CD4-positive, CD25-positive, alpha-beta regulatory T cell (primary cell): ENCODE measurements around the gene EDC4. TPM values are rescaled to one million over a fixed set of nuclear protein-coding genes. Genes with fewer than 3 reads are reported as not detected.

ENCODE experiments used
- ATAC-seq, 2 donors: fragments of 150-1000 bp; cut with Tn5 transposase; one replicate each; pipeline ENCODE4 v1.10.0; 2021; ENCODE audit warnings: low read depth in 2 of 2, moderate number of reproducible peaks in 2 of 2, moderate library complexity in 1 of 2
- DNase-seq, 3 donors: peaks; one replicate each; pipeline versions ENCODE4 v3.0.0 to v3.0.0-alpha.2; 2012 to 2022; ENCODE audit warnings: mixed read lengths in 1 of 3
- H3K27ac ChIP-seq: one replicate; pipeline ENCODE4 v1.7.0; 2013; ENCODE audit warnings: mild to moderate bottlenecking, low read length; ENCODE audit not compliant: insufficient read depth, poor library complexity, severe bottlenecking
- H3K27me3 ChIP-seq: one replicate; pipeline ENCODE4 v1.7.0; 2013; ENCODE audit warnings: low read length; ENCODE audit not compliant: control insufficient read depth, insufficient read depth
- H3K36me3 ChIP-seq: one replicate; pipeline ENCODE4 v1.7.0; 2013; ENCODE audit warnings: mild to moderate bottlenecking, low read length, moderate library complexity; ENCODE audit not compliant: control insufficient read depth, insufficient read depth
- H3K4me1 ChIP-seq: 2 replicates; pipeline ENCODE4 v1.7.0; 2013; ENCODE audit warnings: mild to moderate bottlenecking, low read length; ENCODE audit not compliant: insufficient read depth, control insufficient read depth, poor library complexity, severe bottlenecking
- H3K4me3 ChIP-seq: one replicate; pipeline ENCODE4 v1.7.0; 2013; ENCODE audit warnings: low read depth, mild to moderate bottlenecking, low read length, moderate library complexity
- H3K9me3 ChIP-seq, 2 experiments: 1 replicate in 1 of 2; 2 replicates in 1 of 2; pipeline ENCODE4 v1.7.0; 2013; ENCODE audit warnings: low read length in 2 of 2, mild to moderate bottlenecking in 1 of 2, moderate library complexity in 1 of 2; ENCODE audit not compliant: control insufficient read depth in 2 of 2
- H3K27ac Mint-ChIP-seq, 3 donors: one replicate each; pipeline ENCODE4 v1.8.0; 2020 to 2022; ENCODE audit warnings: mild to moderate bottlenecking in 3 of 3, mixed read lengths in 3 of 3, moderate library complexity in 2 of 3
- H3K27me3 Mint-ChIP-seq: one replicate; pipeline ENCODE4 v1.8.0; 2022; ENCODE audit warnings: mild to moderate bottlenecking, mixed read lengths
- H3K36me3 Mint-ChIP-seq: one replicate; pipeline ENCODE4 v1.8.0; 2020; ENCODE audit warnings: mixed read lengths
- H3K4me1 Mint-ChIP-seq, 4 donors: one replicate each; pipeline ENCODE4 v1.8.0; 2020 to 2022; ENCODE audit warnings: mixed read lengths in 4 of 4, mild to moderate bottlenecking in 1 of 4
- H3K4me3 Mint-ChIP-seq, 4 donors: one replicate each; pipeline ENCODE4 v1.8.0; 2020 to 2022; ENCODE audit warnings: mild to moderate bottlenecking in 4 of 4, mixed read lengths in 4 of 4, moderate library complexity in 3 of 4
- H3K9me3 Mint-ChIP-seq, 7 donors: one replicate each; pipeline ENCODE4 v1.8.0; 2020 to 2022; ENCODE audit warnings: mixed read lengths in 7 of 7, mild to moderate bottlenecking in 3 of 7, moderate library complexity in 2 of 7
- polyA plus RNA-seq, 4 donors: library from polyadenylated mRNA; unstranded; fragments of 300-500 nt; fragmentation: Illumina TruSeq; gene quantifications; one replicate each; pipeline ENCODE4 v1.2.3, GENCODE V29; 2021
- total RNA-seq: library from RNA; stranded (reverse); gene quantifications from one replicate; pipeline ENCODE4 v1.2.3, GENCODE V29; 2022

EDC4 gene
- total RNA-seq (103 TPM), polyA plus RNA-seq (10 to 100 TPM; 24.7 to 42.3 (median 33.8) TPM)

GRCh38 chr16:67872631-67873434 is at the start of gene EDC4:
EDC4 (plus strand) TSS chr16:67873052; CDS start chr16:67873262, 210 bp downstream.
- H3K4me3 ChIP-seq, result peak within 1 kb of the TSS; percentile 92
- H3K9me3 Mint-ChIP-seq, result no peaks in the 10 kb centered on the region
- no peaks in the 10 kb centered on the region for H3K9me3 ChIP-seq
- peaks cover 27% of the 10 kb centered on the region for H3K36me3 Mint-ChIP-seq
- H3K27ac ChIP-seq, result peak within 1 kb of the TSS; percentile 82
- H3K4me3 Mint-ChIP-seq, result peak within 1 kb of the TSS; percentile 92 to 96 (median 93)
- peak within 1 kb of the TSS; percentile 90 to 93 (median 90) for H3K27ac Mint-ChIP-seq
- peaks cover 11 to 43% (median 24%) of the 10 kb centered on the region in 4 donors for H3K4me1 Mint-ChIP-seq
- ATAC-seq (peak; percentile 87 to 92), DNase-seq (peak; percentile 81 to 90 (median 87))
- H3K36me3 ChIP-seq, result peaks cover 37% of the 10 kb centered on the region
- H3K27me3 Mint-ChIP-seq, result no peaks in the 10 kb centered on the region
- peaks cover 36% of the 10 kb centered on the region for H3K4me1 ChIP-seq
- H3K27me3 ChIP-seq, result no peaks in the 10 kb centered on the region

GRCh38 chr16:67825119-67825518 is 47.7 kb upstream of the EDC4 start:
- peaks cover 2% of the 10 kb centered on the region for H3K27me3 Mint-ChIP-seq
- DNase-seq, result no peak
- no peaks in the 10 kb centered on the region for H3K9me3 Mint-ChIP-seq
- Histone ChIP-seq H3K36me3 (peaks cover 18% of the 10 kb centered on the region), H3K4me3 (no peak overlapping the region), H3K27ac (no peak overlapping the region), H3K9me3 (no peaks in the 10 kb centered on the region), H3K4me1 (no peaks in the 10 kb centered on the region), H3K27me3 (no peaks in the 10 kb centered on the region)
- H3K4me3 Mint-ChIP-seq, result no peak overlapping the region
- peaks cover 4% of the 10 kb centered on the region for H3K36me3 Mint-ChIP-seq
- no peak overlapping the region for H3K27ac Mint-ChIP-seq
- ATAC-seq, result no peak
- H3K4me1 Mint-ChIP-seq, result no peaks in the 10 kb centered on the region

GRCh38 chr16:67825906-67826305 is 46.9 kb upstream of the EDC4 start:
- peaks cover 24% of the 10 kb centered on the region for H3K36me3 ChIP-seq
- Mint-ChIP-seq H3K4me3 (no peak overlapping the region), H3K4me1 (no peaks in the 10 kb centered on the region), H3K27ac (no peak overlapping the region), H3K36me3 (peaks cover 7% of the 10 kb centered on the region), H3K27me3 (no peaks in the 10 kb centered on the region), H3K9me3 (no peaks in the 10 kb centered on the region)
- no peaks in the 10 kb centered on the region for H3K9me3 ChIP-seq
- no peaks in the 10 kb centered on the region for H3K4me1 ChIP-seq
- DNase-seq, result no peak
- no peaks in the 10 kb centered on the region for H3K27me3 ChIP-seq
- no peak for ATAC-seq
- H3K4me3 ChIP-seq, result no peak overlapping the region
- no peak overlapping the region for H3K27ac ChIP-seq

GRCh38 chr16:67828651-67829050 is 44.2 kb upstream of the EDC4 start:
- peaks cover 33% of the 10 kb centered on the region for H3K36me3 ChIP-seq
- Mint-ChIP-seq H3K36me3 (peaks cover 8% of the 10 kb centered on the region), H3K27ac (peak overlapping the region in 1 of 3 donors; percentile 31), H3K9me3 (no peaks in the 10 kb centered on the region), H3K27me3 (no peaks in the 10 kb centered on the region), H3K4me3 (peak overlapping the region in 1 of 4 donors; percentile 38), H3K4me1 (peaks cover 1 to 12% (median 6%) of the 10 kb centered on the region in 4 donors)
- H3K9me3 ChIP-seq, result no peaks in the 10 kb centered on the region
- no peak for ATAC-seq
- peaks cover 11% of the 10 kb centered on the region for H3K4me1 ChIP-seq
- no peak overlapping the region for H3K27ac ChIP-seq
- DNase-seq, result no peak
- no peak overlapping the region for H3K4me3 ChIP-seq
- H3K27me3 ChIP-seq, result no peaks in the 10 kb centered on the region

- Mint-ChIP-seq H3K27ac (peak overlapping the region in 2 of 3 donors; percentile 56 to 82), H3K9me3 (no peaks in the 10 kb centered on the region), H3K4me1 (peaks cover 6 to 17% (median 11%) of the 10 kb centered on the region in 4 donors), H3K36me3 (peaks cover 8% of the 10 kb centered on the region), H3K27me3 (no peaks in the 10 kb centered on the region), H3K4me3 (peak overlapping the region; percentile 95 to 97 (median 96))
- ATAC-seq (no peak), DNase-seq (no peak)
- Histone ChIP-seq H3K36me3 (peaks cover 33% of the 10 kb centered on the region), H3K4me3 (peak overlapping the region; percentile 83), H3K9me3 (no peaks in the 10 kb centered on the region), H3K27me3 (no peaks in the 10 kb centered on the region), H3K27ac (peak overlapping the region; percentile 47), H3K4me1 (peaks cover 16% of the 10 kb centered on the region)
Observed at GRCh38 chr16:67833030-67833414, 39.8 kb upstream of the EDC4 start.

GRCh38 chr16:67833415-67834241 is 39.2 kb upstream of the EDC4 start:
- H3K4me1 Mint-ChIP-seq, result peaks cover 6 to 17% (median 11%) of the 10 kb centered on the region in 4 donors
- H3K9me3 ChIP-seq, result no peaks in the 10 kb centered on the region
- H3K4me3 ChIP-seq, result peak overlapping the region; percentile 83
- H3K4me1 ChIP-seq, result peaks cover 16% of the 10 kb centered on the region
- H3K27me3 ChIP-seq, result no peaks in the 10 kb centered on the region
- peaks cover 8% of the 10 kb centered on the region for H3K36me3 Mint-ChIP-seq
- DNase-seq (peak; percentile 89 to 93 (median 92)), ATAC-seq (peak; percentile 99)
- H3K27ac Mint-ChIP-seq, result peak overlapping the region; percentile 61 to 94 (median 82)
- H3K27me3 Mint-ChIP-seq, result no peaks in the 10 kb centered on the region
- H3K4me3 Mint-ChIP-seq, result peak overlapping the region; percentile 95 to 97 (median 96)
- peak overlapping the region; percentile 47 for H3K27ac ChIP-seq
- peaks cover 29% of the 10 kb centered on the region for H3K36me3 ChIP-seq
- no peaks in the 10 kb centered on the region for H3K9me3 Mint-ChIP-seq

GRCh38 chr16:67834242-67834614 is 38.6 kb upstream of the EDC4 start:
- peaks cover 6 to 17% (median 11%) of the 10 kb centered on the region in 4 donors for H3K4me1 Mint-ChIP-seq
- H3K27me3 ChIP-seq, result no peaks in the 10 kb centered on the region
- peak overlapping the region; percentile 83 for H3K4me3 ChIP-seq
- DNase-seq (no peak), ATAC-seq (no peak)
- peak overlapping the region; percentile 95 to 97 (median 96) for H3K4me3 Mint-ChIP-seq
- H3K27ac ChIP-seq, result peak overlapping the region; percentile 47
- peaks cover 16% of the 10 kb centered on the region for H3K4me1 ChIP-seq
- peak overlapping the region in 2 of 3 donors; percentile 82 to 94 for H3K27ac Mint-ChIP-seq
- peaks cover 24% of the 10 kb centered on the region for H3K36me3 ChIP-seq
- no peaks in the 10 kb centered on the region for H3K27me3 Mint-ChIP-seq
- peaks cover 8% of the 10 kb centered on the region for H3K36me3 Mint-ChIP-seq
- no peaks in the 10 kb centered on the region for H3K9me3 Mint-ChIP-seq
- H3K9me3 ChIP-seq, result no peaks in the 10 kb centered on the region
